ENCODE data around the gene EPS8L3.
"Not testable (repeated sequence)": the region's sequence is repeated elsewhere in the genome, so short reads cannot be mapped to it uniquely, and the experiment has no call there.

Gene EPS8L3

GRCh38 chr1:109721042-109721441 lies 42.7 kb downstream of the EPS8L3 start:
- H3K36me3 ChIP-seq (ENCODE audit: insufficient read depth, low read length), result no peaks in the 10 kb centered on the region
- H3K27ac ChIP-seq (ENCODE audit: low read depth, low read length), result no peak overlapping the region

DNA sequence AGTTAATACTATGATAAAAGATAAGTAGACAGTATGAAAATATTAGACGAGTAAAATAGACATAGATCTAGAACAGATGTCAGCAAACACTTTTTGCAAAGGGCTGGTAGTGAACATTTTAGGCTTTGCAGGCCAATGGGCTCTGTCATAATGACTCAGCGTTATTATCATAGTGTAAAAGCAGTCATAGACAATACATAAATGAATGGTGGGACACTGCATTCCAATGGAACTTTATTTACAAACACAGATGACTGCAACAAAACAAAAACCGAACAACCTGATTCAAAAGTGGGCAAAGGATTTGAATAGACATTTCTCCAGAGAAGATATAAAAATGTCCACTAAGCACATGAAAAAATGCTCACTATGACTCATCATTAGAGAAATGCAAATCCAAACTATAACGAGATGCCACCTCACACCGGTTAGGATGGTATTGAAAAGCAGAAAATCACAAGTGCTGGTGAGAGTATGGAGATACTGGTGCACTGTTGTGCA lies 44.3 kb downstream of the EPS8L3 start:
- Histone ChIP-seq H3K27me3 (ENCODE audit: control insufficient read depth in 1 of 2, insufficient read depth in 2 of 2, low read length in 2 of 2) (no peaks in the 10 kb centered on the region), H3K4me1 (ENCODE audit: insufficient read depth, low read length) (peaks cover 8% of the 10 kb centered on the region), H3K27ac (ENCODE audit: low read depth, low read length) (no peak overlapping the region), H3K9ac (ENCODE audit: low read length) (no peak overlapping the region), H3K9me3 (ENCODE audit: low read length) (no peaks in the 10 kb centered on the region), H3K36me3 (ENCODE audit: insufficient read depth, low read length) (no peaks in the 10 kb centered on the region), H3K4me3 (ENCODE audit: low read depth in 1 of 2, low read length in 2 of 2) (no peak overlapping the region)

More at GRCh38 chr1:109721042-109721441, 42.7 kb downstream of the EPS8L3 start:
- H3K27me3 ChIP-seq (ENCODE audit: control insufficient read depth in 1 of 2, insufficient read depth in 2 of 2, low read length in 2 of 2), result no peaks in the 10 kb centered on the region
- no peak overlapping the region for H3K9ac ChIP-seq (ENCODE audit: low read length)
- H3K4me3 ChIP-seq (ENCODE audit: low read depth in 1 of 2, low read length in 2 of 2), result no peak overlapping the region
- peaks cover 8% of the 10 kb centered on the region for H3K4me1 ChIP-seq (ENCODE audit: insufficient read depth, low read length)
- H3K9me3 ChIP-seq (ENCODE audit: low read length), result no peaks in the 10 kb centered on the region

GRCh38 chr1:109718495-109718894 lies 45.2 kb downstream of the EPS8L3 start:
- no peaks in the 10 kb centered on the region for H3K9me3 ChIP-seq (ENCODE audit: low read length)
- H3K4me3 ChIP-seq (ENCODE audit: low read depth in 1 of 2, low read length in 2 of 2), result no peak overlapping the region
- H3K27ac ChIP-seq (ENCODE audit: low read depth, low read length), result no peak overlapping the region
- peaks cover 5% of the 10 kb centered on the region for H3K4me1 ChIP-seq (ENCODE audit: insufficient read depth, low read length)
- H3K27me3 ChIP-seq (ENCODE audit: control insufficient read depth in 1 of 2, insufficient read depth in 2 of 2, low read length in 2 of 2), result no peaks in the 10 kb centered on the region
- no peak overlapping the region for H3K9ac ChIP-seq (ENCODE audit: low read length)
- H3K36me3 ChIP-seq (ENCODE audit: insufficient read depth, low read length), result no peaks in the 10 kb centered on the region

- Histone ChIP-seq H3K4me1 (ENCODE audit: insufficient read depth, low read length) (no peaks in the 10 kb centered on the region), H3K27ac (ENCODE audit: low read depth, low read length) (no peak overlapping the region), H3K4me3 (ENCODE audit: low read depth in 1 of 2, low read length in 2 of 2) (no peak overlapping the region), H3K9me3 (ENCODE audit: low read length) (no peaks in the 10 kb centered on the region), H3K9ac (ENCODE audit: low read length) (no peak overlapping the region), H3K27me3 (ENCODE audit: control insufficient read depth in 1 of 2, insufficient read depth in 2 of 2, low read length in 2 of 2) (no peaks in the 10 kb centered on the region), H3K36me3 (ENCODE audit: insufficient read depth, low read length) (no peaks in the 10 kb centered on the region)
Measured at GRCh38 chr1:109717729-109718128, 46.0 kb downstream of the EPS8L3 start.

DNA sequence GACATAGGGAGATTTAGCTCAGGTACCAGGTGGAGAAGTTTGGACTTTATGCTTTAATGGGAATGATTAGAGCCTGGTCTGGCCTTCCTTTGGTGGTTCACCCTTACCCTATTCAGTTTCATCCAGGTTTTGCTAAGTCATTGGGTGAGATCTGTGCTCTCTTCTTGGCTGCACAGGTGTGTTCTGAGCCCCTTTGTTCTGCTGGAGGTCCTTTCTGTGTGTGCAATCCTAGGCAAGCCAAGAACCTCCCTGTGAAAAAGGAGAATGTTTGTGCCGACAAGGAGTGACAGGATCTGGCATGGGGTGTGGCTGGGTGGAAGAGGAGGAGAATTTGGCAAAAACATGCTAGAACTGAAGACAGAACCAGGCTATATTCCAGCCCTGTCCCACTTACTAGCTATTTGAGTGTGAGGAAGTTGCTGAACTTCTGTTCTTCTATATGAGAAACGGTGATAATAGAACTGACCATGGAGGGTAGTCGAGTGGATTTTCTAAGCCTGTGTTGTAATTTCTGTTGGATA lies 47.1 kb downstream of the EPS8L3 start:
- Histone ChIP-seq H3K27ac (ENCODE audit: low read depth, low read length) (no peak overlapping the region), H3K4me1 (ENCODE audit: insufficient read depth, low read length) (no peaks in the 10 kb centered on the region), H3K9ac (ENCODE audit: low read length) (no peak overlapping the region)

GRCh38 chr1:109716121-109716520 lies 47.6 kb downstream of the EPS8L3 start:
- Histone ChIP-seq H3K27ac (ENCODE audit: low read depth, low read length) (no peak overlapping the region), H3K9me3 (ENCODE audit: low read length) (no peaks in the 10 kb centered on the region), H3K36me3 (ENCODE audit: insufficient read depth, low read length) (no peaks in the 10 kb centered on the region), H3K4me1 (ENCODE audit: insufficient read depth, low read length) (no peaks in the 10 kb centered on the region), H3K4me3 (ENCODE audit: low read depth in 1 of 2, low read length in 2 of 2) (no peak overlapping the region), H3K27me3 (ENCODE audit: control insufficient read depth in 1 of 2, insufficient read depth in 2 of 2, low read length in 2 of 2) (no peaks in the 10 kb centered on the region), H3K9ac (ENCODE audit: low read length) (no peak overlapping the region)

More for the DNA sequence above, 47.1 kb downstream of the EPS8L3 start:
- H3K4me3 ChIP-seq (ENCODE audit: low read depth in 1 of 2, low read length in 2 of 2), result no peak overlapping the region
- no peaks in the 10 kb centered on the region for H3K27me3 ChIP-seq (ENCODE audit: control insufficient read depth in 1 of 2, insufficient read depth in 2 of 2, low read length in 2 of 2)
- H3K9me3 ChIP-seq (ENCODE audit: low read length), result no peaks in the 10 kb centered on the region
- no peaks in the 10 kb centered on the region for H3K36me3 ChIP-seq (ENCODE audit: insufficient read depth, low read length)

DNA sequence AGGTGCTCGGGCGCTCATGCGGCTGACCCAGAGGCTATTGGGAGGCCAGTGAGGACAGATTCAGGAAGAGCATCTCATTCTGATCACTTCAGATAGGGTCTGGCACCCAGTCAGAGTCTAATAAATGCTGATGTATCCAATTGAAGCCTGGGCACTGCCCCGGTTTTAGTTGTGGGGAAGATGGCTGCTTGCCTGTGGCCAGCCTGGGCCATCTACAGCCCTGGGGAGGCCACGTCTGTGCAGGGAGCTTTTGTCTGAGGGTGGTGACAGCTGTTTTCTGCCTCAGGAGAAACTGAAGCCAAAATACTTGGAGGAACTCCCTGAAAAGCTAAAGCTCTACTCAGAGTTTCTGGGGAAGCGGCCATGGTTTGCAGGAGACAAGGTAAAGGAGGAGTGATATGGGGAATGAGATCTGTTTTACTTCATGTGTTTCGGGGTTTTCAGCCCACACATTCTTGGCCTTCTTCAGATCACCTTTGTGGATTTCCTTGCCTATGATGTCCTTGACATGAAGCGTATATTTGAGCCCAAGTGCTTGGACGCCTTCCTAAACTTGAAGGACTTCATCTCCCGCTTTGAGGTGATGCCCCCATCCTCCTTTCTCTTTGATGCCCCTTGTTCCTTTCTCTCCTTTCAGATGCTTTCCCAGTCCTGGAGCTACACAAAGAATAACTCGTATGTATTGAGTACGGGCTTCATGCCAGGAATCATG lies 48.9 kb downstream of the EPS8L3 start:
- no peak overlapping the region for H3K27ac ChIP-seq (ENCODE audit: low read depth, low read length)
- no peak overlapping the region for H3K4me3 ChIP-seq (ENCODE audit: low read depth in 1 of 2, low read length in 2 of 2)
- H3K9ac ChIP-seq (ENCODE audit: low read length), result no peak overlapping the region
- no peaks in the 10 kb centered on the region for H3K27me3 ChIP-seq (ENCODE audit: control insufficient read depth in 1 of 2, insufficient read depth in 2 of 2, low read length in 2 of 2)
- no peaks in the 10 kb centered on the region for H3K9me3 ChIP-seq (ENCODE audit: low read length)
- H3K4me1 ChIP-seq (ENCODE audit: insufficient read depth, low read length), result no peaks in the 10 kb centered on the region
- H3K36me3 ChIP-seq (ENCODE audit: insufficient read depth, low read length), result no peaks in the 10 kb centered on the region

- Histone ChIP-seq H3K4me3 (ENCODE audit: low read depth in 1 of 2, low read length in 2 of 2) (no peak overlapping the region), H3K9ac (ENCODE audit: low read length) (no peak overlapping the region), H3K4me1 (ENCODE audit: insufficient read depth, low read length) (no peaks in the 10 kb centered on the region), H3K9me3 (ENCODE audit: low read length) (no peaks in the 10 kb centered on the region), H3K36me3 (ENCODE audit: insufficient read depth, low read length) (no peaks in the 10 kb centered on the region), H3K27ac (ENCODE audit: low read depth, low read length) (no peak overlapping the region), H3K27me3 (ENCODE audit: control insufficient read depth in 1 of 2, insufficient read depth in 2 of 2, low read length in 2 of 2) (no peaks in the 10 kb centered on the region)
Measured at GRCh38 chr1:109713636-109714035, 50.1 kb downstream of the EPS8L3 start.

DNA sequence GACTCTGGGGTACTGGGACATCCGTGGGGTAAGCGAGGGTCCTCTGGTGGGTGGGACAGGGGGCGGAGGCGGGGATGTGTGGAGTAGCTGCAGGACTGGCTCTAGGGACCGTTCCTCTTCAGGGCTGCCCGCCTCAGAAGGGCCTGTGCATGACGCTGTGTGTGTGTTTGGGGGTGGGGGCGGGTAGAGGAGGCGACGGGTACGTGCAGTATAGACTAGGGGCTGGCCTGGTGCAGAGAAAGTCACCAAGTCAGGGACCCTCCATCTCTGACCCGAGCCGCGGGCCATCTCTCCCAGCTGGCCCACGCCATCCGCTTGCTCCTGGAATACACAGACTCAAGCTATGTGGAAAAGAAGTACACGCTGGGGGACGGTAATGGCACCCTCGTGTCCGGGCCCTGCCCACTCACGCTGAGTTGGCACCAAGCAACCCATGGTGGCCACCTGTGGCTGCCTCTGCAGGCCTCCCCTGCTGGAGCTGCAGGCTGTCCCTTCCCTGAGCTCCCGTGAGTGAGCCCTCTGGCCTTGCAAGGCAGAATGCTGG lies 51.3 kb downstream of the EPS8L3 start:
- Histone ChIP-seq H3K36me3 (ENCODE audit: insufficient read depth, low read length) (no peaks in the 10 kb centered on the region), H3K27ac (ENCODE audit: low read depth, low read length) (no peak overlapping the region), H3K4me3 (ENCODE audit: low read depth in 1 of 2, low read length in 2 of 2) (peak overlapping the region; percentile 27 to 56)

DNA sequence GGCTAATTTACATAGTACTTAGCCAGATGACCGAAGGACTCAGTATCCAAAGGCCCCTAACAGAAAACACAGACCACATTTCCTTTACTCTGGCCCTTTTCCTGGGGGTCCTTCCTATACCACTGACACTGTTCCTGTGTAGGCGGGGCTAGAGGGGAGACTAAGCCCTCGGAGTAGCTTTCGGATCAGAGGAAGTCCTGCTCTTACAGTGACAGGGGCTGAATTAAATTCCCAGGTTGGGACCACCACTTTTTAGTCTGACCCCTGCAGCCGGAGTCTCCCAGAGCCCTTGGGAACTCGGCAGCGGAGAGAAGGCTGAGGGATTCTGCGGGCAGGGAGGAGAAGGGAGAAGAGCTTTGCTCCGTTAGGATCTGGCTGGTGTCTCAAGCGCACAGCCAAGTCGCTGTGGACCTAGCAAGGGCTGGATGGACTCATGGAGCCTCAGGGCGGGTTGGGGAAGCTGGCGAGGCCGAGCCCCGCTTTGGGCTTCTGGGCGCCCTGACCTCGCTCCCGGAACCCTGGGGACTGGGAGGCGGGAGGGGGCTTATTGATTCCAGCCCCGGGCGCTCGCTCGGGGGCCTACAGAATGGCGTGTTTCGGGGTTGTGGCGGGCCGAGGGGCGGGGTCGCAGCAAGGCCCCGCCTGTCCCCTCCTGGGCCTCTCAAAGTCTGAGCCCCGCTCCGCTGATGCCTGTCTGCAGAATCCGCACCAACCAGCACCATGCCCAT lies 52.0 kb downstream of the EPS8L3 start, which contains the start of gene GSTM5:
Gene GSTM5, plus strand, starts transcription at position 659 of the 728 bp plus-strand sequence. Its CDS starts 62 bp downstream, at position 721.
- H3K4me1 ChIP-seq (ENCODE audit: insufficient read depth, low read length); H3K9me3 ChIP-seq (ENCODE audit: low read length); H3K36me3 ChIP-seq (ENCODE audit: insufficient read depth, low read length); H3K9ac ChIP-seq (ENCODE audit: low read length); H3K27me3 ChIP-seq (ENCODE audit: control insufficient read depth in 1 of 2, insufficient read depth in 2 of 2, low read length in 2 of 2); H3K27ac ChIP-seq (ENCODE audit: low read depth, low read length): not testable (repeated sequence)
- H3K4me3 ChIP-seq (ENCODE audit: low read depth in 1 of 2, low read length in 2 of 2), result peak within 1 kb of the TSS; percentile 27 to 56

More for the DNA sequence above, 51.3 kb downstream of the EPS8L3 start:
- no peaks in the 10 kb centered on the region for H3K27me3 ChIP-seq (ENCODE audit: control insufficient read depth in 1 of 2, insufficient read depth in 2 of 2, low read length in 2 of 2)
- H3K4me1 ChIP-seq (ENCODE audit: insufficient read depth, low read length), result no peaks in the 10 kb centered on the region
- H3K9me3 ChIP-seq (ENCODE audit: low read length), result no peaks in the 10 kb centered on the region
- H3K9ac ChIP-seq (ENCODE audit: low read length), result no peak overlapping the region

DNA sequence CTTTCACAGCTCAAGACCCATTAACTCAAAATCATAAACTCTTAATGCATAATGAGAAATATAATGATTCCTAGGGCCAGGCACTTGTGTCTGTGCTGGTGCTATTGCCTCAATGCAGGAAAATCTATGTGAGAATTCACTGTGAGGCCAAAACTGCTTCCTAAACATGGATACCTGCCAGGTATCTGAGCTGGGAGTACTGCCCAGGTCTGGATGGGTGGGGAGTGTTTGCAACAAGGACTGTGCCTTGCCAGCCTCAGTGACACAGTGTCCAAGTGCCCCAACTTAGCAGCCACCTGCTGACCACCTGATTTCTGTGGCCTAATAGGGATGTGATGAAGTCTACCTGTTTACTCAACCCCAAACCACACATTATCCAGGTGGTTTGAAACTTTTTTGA lies 53.9 kb downstream of the EPS8L3 start:
- not testable (repeated sequence) for H3K27me3 ChIP-seq (ENCODE audit: control insufficient read depth in 1 of 2, insufficient read depth in 2 of 2, low read length in 2 of 2); H3K4me3 ChIP-seq (ENCODE audit: low read depth in 1 of 2, low read length in 2 of 2); H3K36me3 ChIP-seq (ENCODE audit: insufficient read depth, low read length); H3K9me3 ChIP-seq (ENCODE audit: low read length); H3K27ac ChIP-seq (ENCODE audit: low read depth, low read length); H3K4me1 ChIP-seq (ENCODE audit: insufficient read depth, low read length); H3K9ac ChIP-seq (ENCODE audit: low read length)

Data from muscle layer of colon (tissue), 2 donors.